Liver (tissue), 9 donors: ENCODE results near the gene FAM228B. TPM values are rescaled to one million over a fixed set of nuclear protein-coding genes. Genes with fewer than 3 reads are reported as not detected.
"Not testable (repeated sequence)": the region's sequence is repeated elsewhere in the genome, so short reads cannot be mapped to it uniquely, and the experiment has no call there.

Experiments
- DNase-seq: peaks from one replicate; pipeline ENCODE4 v3.0.0-alpha.2; 2017; ENCODE audit warnings: low spot score
- H3K27ac ChIP-seq, 2 donors: one replicate each; pipeline ENCODE4 v1.7.0; 2013; ENCODE audit warnings: inconsistent platforms in 2 of 2, low read length in 2 of 2, control low read depth in 1 of 2, low read depth in 1 of 2, mild to moderate bottlenecking in 1 of 2
- H3K27me3 ChIP-seq, 4 donors: one replicate each; pipeline versions ENCODE4 v1.6.1 to v1.7.0; 2013; ENCODE audit warnings: low read length in 3 of 4, inconsistent platforms in 1 of 4, mild to moderate bottlenecking in 1 of 4, moderate library complexity in 1 of 4; ENCODE audit not compliant: control insufficient read depth in 4 of 4, insufficient read depth in 4 of 4
- H3K36me3 ChIP-seq, 4 donors: one replicate each; pipeline versions ENCODE4 v1.6.1 to v1.7.0; 2013; ENCODE audit warnings: low read length in 3 of 4, mild to moderate bottlenecking in 3 of 4, low read depth in 1 of 4, moderate library complexity in 1 of 4; ENCODE audit not compliant: control insufficient read depth in 4 of 4, insufficient read depth in 3 of 4
- H3K4me1 ChIP-seq, 4 donors: one replicate each; pipeline versions ENCODE4 v1.6.1 to v1.7.0; 2013; ENCODE audit warnings: low read length in 3 of 4, mild to moderate bottlenecking in 3 of 4, moderate library complexity in 1 of 4; ENCODE audit not compliant: control insufficient read depth in 4 of 4, insufficient read depth in 4 of 4
- H3K4me3 ChIP-seq, 3 donors: one replicate each; pipeline versions ENCODE4 v1.6.1 to v1.7.0; 2013; ENCODE audit warnings: low read length in 3 of 3, control low read depth in 1 of 3, low read depth in 1 of 3, mild to moderate bottlenecking in 1 of 3
- H3K9ac ChIP-seq, 2 donors: one replicate each; pipeline ENCODE4 v1.7.0; 2013; ENCODE audit warnings: low read length in 2 of 2, mild to moderate bottlenecking in 2 of 2, moderate library complexity in 2 of 2, control low read depth in 1 of 2, low read depth in 1 of 2
- H3K9me3 ChIP-seq, 4 donors: one replicate each; pipeline versions ENCODE4 v1.6.1 to v1.7.0; 2013; ENCODE audit warnings: low read length in 3 of 4; ENCODE audit not compliant: control insufficient read depth in 4 of 4
- FOXA1 ChIP-seq: IDR thresholded peaks from 2 replicates; pipeline ENCODE4 v1.6.1; 2016; ENCODE audit warnings: antibody characterized with exemption
- FOXA2 ChIP-seq: IDR thresholded peaks from 2 replicates; pipeline ENCODE4 v1.6.1; 2016; ENCODE audit warnings: antibody characterized with exemption
- RAD21 ChIP-seq, 2 donors: IDR thresholded peaks; 2 replicates each; pipeline ENCODE4 v1.6.1; 2016; ENCODE audit warnings: antibody characterized with exemption in 2 of 2, mild to moderate bottlenecking in 2 of 2
- REST ChIP-seq: IDR thresholded peaks from 2 replicates; pipeline ENCODE4 v1.6.1; 2016; ENCODE audit warnings: antibody characterized with exemption, mild to moderate bottlenecking
- SP1 ChIP-seq: IDR thresholded peaks from 2 replicates; pipeline ENCODE4 v1.6.1; 2018; ENCODE audit warnings: antibody characterized with exemption, mild to moderate bottlenecking
- TAF1 ChIP-seq: conservative IDR thresholded peaks from 2 replicates; pipeline ENCODE4 v1.6.1; 2016; ENCODE audit warnings: antibody characterized with exemption, mild to moderate bottlenecking
- YY1 ChIP-seq: IDR thresholded peaks from 2 replicates; pipeline ENCODE4 v1.6.1; 2016; ENCODE audit warnings: antibody characterized with exemption, mild to moderate bottlenecking
- WGBS: extraction: QIAGEN DNeasy Blood & Tissue Kit; methylation state at CpG from one replicate; pipeline ENCODE4 v1.1.7; 2013; 5-methylcytosine and 5-hydroxymethylcytosine counted together
- polyA plus RNA-seq, 2 donors: library from polyadenylated mRNA; stranded (reverse) in 1 of 2; unstranded in 1 of 2; fragments of 200-250 nt in 1 of 2; fragments of >200 nt in 1 of 2; fragmentation: Nextera tagmentation in 1 of 2; extraction: Ambion mirVana in 1 of 2; gene quantifications; one replicate each; pipeline versions ENCODE4 v1.2.1 to v1.2.3, GENCODE V29; 2013 to 2015
- total RNA-seq, 2 donors: library from RNA; depleted of rRNA; stranded (reverse); fragments of >200 nt; gene quantifications; one replicate each; pipeline ENCODE4 v1.2.3, GENCODE V29; 2014
- donor health status: healthy.
- donor health status: healthy.
- donor health status: healthy.
- donor health status: healthy.
- donor health status: healthy.

Gene FAM228B
- total and polyA plus RNA-seq, 4 donors = 0.68 to 4.2 (median 3.8) TPM

DNA sequence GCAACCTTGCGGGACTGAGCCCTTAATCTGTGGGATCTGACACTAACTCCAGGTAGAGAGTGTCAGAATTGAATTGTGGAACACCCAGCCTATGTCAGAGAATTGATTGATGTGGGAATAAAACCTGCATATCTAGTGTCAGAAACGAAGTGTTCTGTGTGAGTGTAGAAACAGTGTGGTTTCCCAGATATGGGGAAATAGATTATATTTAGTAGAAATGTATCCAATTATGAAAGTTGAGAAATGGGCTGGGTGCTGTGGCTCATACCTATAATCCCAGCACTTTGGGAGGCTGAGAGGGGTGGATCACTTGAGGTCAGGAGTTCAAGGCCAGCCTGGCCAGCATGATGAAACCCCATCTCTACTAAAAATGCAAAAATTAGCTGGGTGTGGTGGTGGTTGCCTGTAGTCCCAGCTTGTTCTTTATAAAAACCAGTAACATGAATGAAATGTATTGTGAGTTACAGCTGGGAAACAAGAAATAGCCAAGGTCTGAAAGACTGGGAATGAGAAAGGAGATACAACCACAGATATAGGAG lies 34.4 kb upstream of the FAM228B start:
- no peaks in the 10 kb centered on the region for H3K36me3 ChIP-seq

DNA sequence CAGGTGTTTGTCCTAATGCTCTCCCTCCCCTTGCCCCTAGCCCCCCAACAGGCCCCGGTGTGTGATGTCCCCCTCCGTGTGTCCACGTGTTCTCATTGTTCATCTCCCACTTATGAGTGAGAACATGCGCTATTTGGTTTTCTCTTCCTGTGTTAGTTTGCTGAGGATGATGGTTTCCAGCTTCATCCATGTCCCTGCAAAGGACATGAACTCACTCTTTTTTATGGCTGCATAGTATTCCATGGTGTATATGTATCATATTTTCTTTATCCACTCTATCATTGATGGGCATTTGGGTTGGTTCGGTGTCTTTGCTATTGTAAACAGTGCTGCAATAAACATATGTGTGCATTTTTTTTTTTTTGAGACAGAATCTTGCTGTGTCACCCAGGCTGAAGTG lies 30.0 kb upstream of the FAM228B start:
- not testable (repeated sequence) for H3K27ac ChIP-seq, H3K9me3 ChIP-seq, H3K4me1 ChIP-seq, H3K4me3 ChIP-seq, H3K9ac ChIP-seq, H3K27me3 ChIP-seq, DNase-seq, H3K36me3 ChIP-seq
- WGBS = 98% methylated on average over 5 of the region's 5 CpGs

More for the DNA sequence above, 34.4 kb upstream of the FAM228B start:
- WGBS = 45% methylated on average over 2 of the region's 2 CpGs
- Histone ChIP-seq H3K27me3 (no peaks in the 10 kb centered on the region), H3K9me3 (no peaks in the 10 kb centered on the region), H3K27ac (no peak overlapping the region), H3K9ac (no peak overlapping the region), H3K4me3 (no peak overlapping the region), H3K4me1 (peaks cover 0 to 12% (median 10%) of the 10 kb centered on the region in 4 donors)
- DNase-seq = no peak
- TF ChIP-seq SP1 = no peak

DNA sequence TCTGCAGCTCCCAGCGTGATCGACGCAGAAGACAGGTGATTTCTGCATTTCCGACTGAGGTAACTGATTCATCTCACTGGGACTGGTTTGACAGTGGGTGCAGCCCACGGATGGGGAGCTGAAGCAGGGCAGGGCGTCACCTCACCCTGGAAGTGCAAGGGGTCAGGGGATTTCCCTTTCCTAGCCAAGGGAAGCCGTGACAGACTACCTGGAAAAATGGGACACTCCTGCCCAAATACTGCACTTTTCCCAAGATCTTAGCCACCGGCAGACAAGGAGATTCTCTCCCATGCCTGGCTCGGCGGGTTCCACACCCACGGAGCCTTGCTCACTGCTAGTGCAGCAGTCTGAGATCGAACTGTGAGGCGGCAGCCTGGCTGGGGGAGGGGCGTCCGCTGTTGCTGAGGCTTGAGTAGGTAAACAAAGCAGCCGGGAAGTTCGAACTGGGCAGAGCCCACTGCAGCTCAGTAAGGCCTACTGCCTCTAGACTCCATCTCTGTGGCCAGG lies 28.0 kb upstream of the FAM228B start:
- not testable (repeated sequence) for H3K9ac ChIP-seq, H3K27ac ChIP-seq, H3K9me3 ChIP-seq, H3K27me3 ChIP-seq, H3K4me3 ChIP-seq, H3K4me1 ChIP-seq, DNase-seq, H3K36me3 ChIP-seq
- 71% methylated on average over 17 of the region's 17 CpGs for WGBS

- H3K27ac ChIP-seq = not testable (repeated sequence)
Observed at GRCh38 chr2:24100732-24101131, 22.5 kb upstream of the FAM228B start.

GRCh38 chr2:24101992-24102391 lies 21.3 kb upstream of the FAM228B start:
- H3K36me3 ChIP-seq = no peaks in the 10 kb centered on the region
- no peaks in the 10 kb centered on the region for H3K9me3 ChIP-seq
- H3K9ac ChIP-seq = no peak overlapping the region
- H3K4me1 ChIP-seq = no peaks in the 10 kb centered on the region
- H3K27me3 ChIP-seq = no peaks in the 10 kb centered on the region
- 53% methylated on average over 2 of the region's 2 CpGs for WGBS
- no peak overlapping the region for H3K27ac ChIP-seq
- TF ChIP-seq FOXA1 (no peak), FOXA2 (no peak), YY1 (no peak), TAF1 (no peak), RAD21 (IDR thresholded peaks at IDR 0.05) (no peak), SP1 (no peak), REST (no peak)
- no peak for DNase-seq
- no peak overlapping the region for H3K4me3 ChIP-seq

More at GRCh38 chr2:24100732-24101131, 22.5 kb upstream of the FAM228B start:
- H3K9ac ChIP-seq, DNase-seq, H3K9me3 ChIP-seq, H3K27me3 ChIP-seq, H3K4me1 ChIP-seq, H3K36me3 ChIP-seq, H3K4me3 ChIP-seq: not testable (repeated sequence)
- 91% methylated on average over 2 of the region's 2 CpGs for WGBS
